Measurements from ENCODE around the gene OXGR1.

GRCh38 chr13:96988441-96988840 lies 5.8 kb downstream of the OXGR1 start:
- no peak for TF ChIP-seq CTCF (IDR thresholded peaks at IDR 0.05)
- TF ChIP-seq POLR2A (IDR thresholded peaks at IDR 0.05): no peak
